Activated naive CD4-positive, alpha-beta T cell treated with anti-CD3 and anti-CD28 coated beads, Interleukin-2, amount 50 U/mL, for 72 hours (primary cell): Measurements from ENCODE around the gene IL1RAPL1. TPM values are rescaled to one million over a fixed set of nuclear protein-coding genes. Genes with fewer than 3 reads are reported as not detected.

Experiments used
- ATAC-seq, 2 donors: fragments of 150-1000 bp; cut with Tn5 transposase; 2 replicates each; pipeline ENCODE4 v1.10.0; 2021; ENCODE audit warnings: mild to moderate bottlenecking in 2 of 2, moderate library complexity in 2 of 2
- DNase-seq, 2 donors: peaks; one replicate each; pipeline ENCODE4 v3.0.0; 2021 to 2022; ENCODE audit warnings: low spot score in 2 of 2
- H3K27ac Mint-ChIP-seq, 2 donors: one replicate each; pipeline ENCODE4 v1.8.0; 2022; ENCODE audit warnings: mild to moderate bottlenecking in 2 of 2, mixed read lengths in 2 of 2
- H3K36me3 Mint-ChIP-seq, 2 donors: one replicate each; pipeline ENCODE4 v1.8.0; 2022; ENCODE audit warnings: mixed read lengths in 2 of 2
- H3K9me3 Mint-ChIP-seq, 2 donors: one replicate each; pipeline ENCODE4 v1.8.0; 2022; ENCODE audit warnings: mixed read lengths in 2 of 2
- total RNA-seq, 2 donors: library from RNA; stranded (reverse); gene quantifications; one replicate each; pipeline ENCODE4 v1.2.3, GENCODE V29; 2022

The IL1RAPL1 gene
- total RNA-seq, 2 donors from 2014 or later = not detected

GRCh38 chrX:28609003-28609402 lies 21.8 kb downstream of the IL1RAPL1 start:
- no peaks in the 10 kb centered on the region for H3K36me3 Mint-ChIP-seq
- peaks cover 4 to 9% of the 10 kb centered on the region in 2 donors for H3K9me3 Mint-ChIP-seq
- no peak for ATAC-seq
- no peak for DNase-seq
- H3K27ac Mint-ChIP-seq = no peak overlapping the region

GRCh38 chrX:28609917-28610613 lies 22.8 kb downstream of the IL1RAPL1 start:
- no peaks in the 10 kb centered on the region for H3K36me3 Mint-ChIP-seq
- H3K9me3 Mint-ChIP-seq = peaks cover 4 to 8% of the 10 kb centered on the region in 2 donors
- ATAC-seq (no peak), DNase-seq (no peak)
- H3K27ac Mint-ChIP-seq = no peak overlapping the region

DNA sequence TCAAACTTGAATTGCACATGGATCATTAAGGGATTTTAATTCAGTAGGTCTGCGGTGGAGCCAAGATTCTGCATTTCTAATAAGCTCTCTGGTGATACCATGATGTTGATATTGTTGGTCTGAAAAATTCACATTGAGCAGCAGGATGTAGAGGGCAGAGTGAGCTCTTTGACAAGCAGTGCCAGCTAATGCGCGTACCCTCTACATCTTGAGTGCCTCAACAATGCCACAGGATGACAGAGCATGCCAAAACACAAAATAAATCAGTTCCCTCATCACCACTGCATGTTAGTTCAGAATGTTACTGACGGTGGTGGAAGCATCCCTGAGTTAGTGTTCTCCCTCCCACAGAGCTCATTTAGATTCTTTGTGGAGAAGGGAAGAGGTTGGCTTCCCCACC lies 23.5 kb downstream of the IL1RAPL1 start:
- Mint-ChIP-seq H3K36me3 (no peaks in the 10 kb centered on the region), H3K27ac (no peak overlapping the region), H3K9me3 (peaks cover 0 to under 1% of the 10 kb centered on the region in 2 donors)
- DNase-seq (no peak), ATAC-seq (no peak)

GRCh38 chrX:28613558-28613957 lies 26.3 kb downstream of the IL1RAPL1 start:
- H3K36me3 Mint-ChIP-seq = no peaks in the 10 kb centered on the region
- DNase-seq (no peak), ATAC-seq (no peak)
- no peak overlapping the region for H3K27ac Mint-ChIP-seq
- H3K9me3 Mint-ChIP-seq = no peaks in the 10 kb centered on the region

DNA sequence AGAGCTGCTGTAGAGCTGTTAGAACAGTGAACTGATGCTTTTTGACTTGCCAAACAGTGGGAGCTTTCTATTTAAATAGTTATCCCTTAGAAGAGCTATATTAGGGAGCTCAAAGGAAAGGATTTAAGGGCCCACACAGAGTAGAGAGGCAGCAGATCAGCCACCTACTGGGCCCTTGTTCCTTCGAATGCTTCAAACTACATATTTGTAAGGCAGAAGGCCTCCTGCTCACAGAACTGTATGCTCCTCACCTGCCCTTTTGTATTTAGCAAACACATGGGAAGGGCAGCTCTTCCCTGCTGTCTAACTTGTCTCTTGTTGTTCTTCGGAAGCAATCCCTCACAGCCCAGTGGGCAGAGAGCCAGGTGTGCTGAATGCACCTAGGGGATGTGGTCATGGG lies 38.0 kb downstream of the IL1RAPL1 start:
- Mint-ChIP-seq H3K27ac (no peak overlapping the region), H3K36me3 (no peaks in the 10 kb centered on the region), H3K9me3 (peaks cover 0 to 3% of the 10 kb centered on the region in 2 donors)
- ATAC-seq (no peak), DNase-seq (no peak)

DNA sequence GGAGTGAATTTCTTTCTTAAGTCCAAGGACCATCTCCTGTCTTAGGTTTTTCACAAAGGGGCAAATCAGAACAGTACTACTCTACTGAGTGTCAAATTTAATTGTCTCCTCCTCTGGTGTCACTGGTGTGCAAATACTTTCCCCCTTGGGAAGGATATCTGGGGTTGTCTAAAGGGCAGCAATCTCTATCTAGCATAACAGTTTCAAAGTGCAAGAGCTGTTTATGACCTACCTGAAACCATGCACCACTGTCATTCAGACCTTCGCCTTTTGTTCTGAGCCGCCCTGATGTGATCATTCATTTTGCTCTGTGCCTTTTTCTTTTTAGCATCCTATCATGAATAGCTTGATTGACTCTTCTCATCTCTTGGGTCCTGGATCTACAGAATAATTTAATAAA lies 39.3 kb downstream of the IL1RAPL1 start:
- peaks cover 0 to 7% of the 10 kb centered on the region in 2 donors for H3K9me3 Mint-ChIP-seq
- DNase-seq (no peak), ATAC-seq (no peak)
- no peaks in the 10 kb centered on the region for H3K36me3 Mint-ChIP-seq
- H3K27ac Mint-ChIP-seq = no peak overlapping the region

DNA sequence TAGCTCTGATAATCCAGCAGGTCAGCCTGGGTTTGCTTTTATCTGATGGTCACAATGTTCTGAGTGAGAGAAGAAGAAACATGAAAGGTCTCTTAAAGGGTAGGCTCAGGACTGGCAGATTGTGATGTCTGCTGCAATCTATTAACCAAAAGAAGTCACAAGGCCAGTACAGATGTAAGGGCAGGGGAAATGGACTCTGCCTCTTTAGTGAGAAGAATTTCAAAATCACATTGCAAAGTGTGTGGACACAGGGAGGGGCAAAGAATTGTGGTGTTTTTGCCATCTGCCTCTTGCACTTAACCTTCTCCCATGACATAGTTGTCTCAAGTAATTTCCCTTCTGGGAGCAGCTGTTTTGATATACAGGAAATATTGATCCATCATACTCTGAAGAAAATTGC lies 40.9 kb downstream of the IL1RAPL1 start:
- Mint-ChIP-seq H3K9me3 (peaks cover 0 to 7% of the 10 kb centered on the region in 2 donors), H3K36me3 (no peaks in the 10 kb centered on the region), H3K27ac (no peak overlapping the region)
- DNase-seq (no peak), ATAC-seq (no peak)

DNA sequence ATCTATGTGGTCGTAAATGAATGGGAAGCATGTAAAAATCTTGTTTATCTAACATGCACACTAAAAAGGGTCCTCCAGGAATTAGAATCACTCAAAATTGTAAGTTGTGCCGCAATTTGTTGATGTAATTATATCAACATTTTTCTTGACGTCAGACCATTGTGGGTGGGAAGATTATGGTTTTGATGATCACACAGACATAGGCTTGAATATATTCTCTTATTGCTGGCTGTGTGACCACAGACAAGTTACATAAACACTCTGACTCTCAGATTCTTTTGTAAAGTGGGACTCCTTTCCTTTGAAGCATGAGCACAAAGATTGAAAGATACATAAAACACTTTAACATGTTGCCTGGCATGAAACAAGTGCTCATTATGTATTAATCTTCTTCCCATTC lies 51.5 kb downstream of the IL1RAPL1 start:
- Mint-ChIP-seq H3K9me3 (no peaks in the 10 kb centered on the region), H3K27ac (no peak overlapping the region), H3K36me3 (no peaks in the 10 kb centered on the region)
- no peak for DNase-seq
- ATAC-seq = no peak

DNA sequence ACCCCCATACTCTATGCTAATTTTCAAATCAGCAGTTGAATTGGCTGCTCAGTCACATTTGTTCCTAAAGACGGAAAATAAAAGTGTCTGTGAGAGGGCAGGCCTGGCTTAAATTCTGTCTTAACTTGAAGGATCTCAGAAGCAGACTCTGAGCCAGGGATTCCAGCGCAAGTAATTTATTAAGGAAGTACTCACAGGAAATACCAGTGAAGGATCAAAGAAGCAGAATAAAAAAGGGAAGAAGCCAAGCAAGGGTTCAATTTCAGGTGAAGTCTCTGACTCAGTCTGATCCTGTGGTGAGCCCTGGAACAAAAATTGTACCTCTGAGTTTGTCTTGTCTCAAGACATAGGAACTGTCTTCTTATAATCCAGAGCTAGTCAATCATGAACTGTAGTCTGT lies 52.2 kb downstream of the IL1RAPL1 start:
- no peaks in the 10 kb centered on the region for H3K9me3 Mint-ChIP-seq
- no peak for ATAC-seq
- H3K27ac Mint-ChIP-seq = no peak overlapping the region
- no peak for DNase-seq
- H3K36me3 Mint-ChIP-seq = no peaks in the 10 kb centered on the region

GRCh38 chrX:28649541-28649940 lies 62.3 kb downstream of the IL1RAPL1 start:
- ATAC-seq (no peak), DNase-seq (no peak)
- H3K9me3 Mint-ChIP-seq = peaks cover 0 to 6% of the 10 kb centered on the region in 2 donors
- no peaks in the 10 kb centered on the region for H3K36me3 Mint-ChIP-seq
- no peak overlapping the region for H3K27ac Mint-ChIP-seq

DNA sequence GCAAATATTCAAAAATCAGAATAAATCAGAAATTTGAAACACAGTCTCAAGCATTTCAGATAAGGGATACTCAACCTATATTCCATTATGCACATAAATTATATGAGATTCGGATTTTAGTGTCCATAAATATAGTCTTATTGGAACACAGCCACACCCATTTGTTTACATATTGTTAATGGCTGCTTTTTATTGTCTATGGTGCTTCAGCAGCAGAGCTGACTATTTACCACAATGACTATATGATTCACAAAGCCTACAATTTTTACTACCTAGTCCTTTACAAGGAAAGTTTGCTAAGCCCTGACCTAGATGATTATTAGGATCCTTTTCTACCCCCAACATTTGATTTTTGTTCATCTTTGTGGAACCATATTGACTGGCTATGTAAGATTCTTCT lies 63.9 kb downstream of the IL1RAPL1 start:
- Mint-ChIP-seq H3K27ac (no peak overlapping the region), H3K36me3 (no peaks in the 10 kb centered on the region), H3K9me3 (peaks cover 0 to 6% of the 10 kb centered on the region in 2 donors)
- DNase-seq = no peak
- no peak for ATAC-seq

- ATAC-seq (no peak), DNase-seq (no peak)
- Mint-ChIP-seq H3K9me3 (peaks cover 0 to 5% of the 10 kb centered on the region in 2 donors), H3K36me3 (no peaks in the 10 kb centered on the region), H3K27ac (no peak overlapping the region)
These were observed 72.0 kb downstream of the IL1RAPL1 start for GRCh38 chrX:28659269-28659668.

DNA sequence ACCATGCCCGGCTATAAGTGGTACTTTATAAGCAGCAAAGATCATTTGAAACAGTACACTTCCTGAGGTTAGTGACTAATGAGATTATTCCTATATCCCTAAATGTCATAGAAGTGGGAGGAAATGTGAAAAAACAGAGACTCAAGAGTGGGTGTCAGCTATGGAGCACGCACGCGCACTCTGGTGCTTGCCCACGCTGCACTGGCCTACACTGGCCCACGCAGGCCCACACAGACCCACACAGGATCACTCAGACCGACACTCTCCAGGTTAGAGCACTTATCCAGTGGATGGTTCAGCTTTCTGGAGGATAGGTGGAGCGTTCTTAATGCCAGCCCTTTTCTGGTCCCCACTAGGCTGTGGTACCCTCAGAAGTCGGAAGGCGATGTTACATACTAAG lies 78.5 kb downstream of the IL1RAPL1 start:
- DNase-seq (no peak), ATAC-seq (no peak)
- Mint-ChIP-seq H3K36me3 (no peaks in the 10 kb centered on the region), H3K27ac (no peak overlapping the region), H3K9me3 (peaks cover 0 to 9% of the 10 kb centered on the region in 2 donors)

GRCh38 chrX:28668303-28668702 lies 81.1 kb downstream of the IL1RAPL1 start:
- no peak overlapping the region for H3K27ac Mint-ChIP-seq
- H3K9me3 Mint-ChIP-seq = peaks cover 0 to 4% of the 10 kb centered on the region in 2 donors
- no peaks in the 10 kb centered on the region for H3K36me3 Mint-ChIP-seq
- no peak for ATAC-seq
- no peak for DNase-seq

GRCh38 chrX:28668957-28669356 lies 81.7 kb downstream of the IL1RAPL1 start:
- Mint-ChIP-seq H3K9me3 (peaks cover 0 to 4% of the 10 kb centered on the region in 2 donors), H3K36me3 (no peaks in the 10 kb centered on the region), H3K27ac (no peak overlapping the region)
- ATAC-seq = no peak
- DNase-seq = no peak

GRCh38 chrX:28670074-28670473 lies 82.8 kb downstream of the IL1RAPL1 start:
- Mint-ChIP-seq H3K36me3 (no peaks in the 10 kb centered on the region), H3K9me3 (peaks cover 0 to 4% of the 10 kb centered on the region in 2 donors), H3K27ac (no peak overlapping the region)
- ATAC-seq (no peak), DNase-seq (no peak)

DNA sequence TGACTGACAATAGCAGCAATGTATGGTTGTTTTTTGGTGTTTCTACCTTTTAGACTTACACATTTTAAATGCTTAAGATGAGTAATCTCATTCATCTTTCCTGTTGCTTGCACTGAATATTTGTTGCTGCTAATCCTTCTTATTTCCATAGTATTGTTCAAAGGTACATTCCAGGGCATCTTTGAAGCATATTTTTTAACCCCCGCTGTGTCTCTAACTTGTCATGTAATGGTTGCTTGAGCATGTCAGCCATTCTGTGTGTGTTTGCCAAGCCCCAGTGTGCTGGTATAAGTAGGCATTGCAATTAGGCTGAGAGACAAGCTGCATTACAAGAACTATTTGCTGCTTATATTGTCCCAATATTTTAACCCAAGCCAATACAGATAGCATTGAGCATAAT lies 87.9 kb downstream of the IL1RAPL1 start:
- no peak overlapping the region for H3K27ac Mint-ChIP-seq
- H3K9me3 Mint-ChIP-seq = no peaks in the 10 kb centered on the region
- DNase-seq = no peak
- no peak for ATAC-seq
- H3K36me3 Mint-ChIP-seq = no peaks in the 10 kb centered on the region

GRCh38 chrX:28693101-28693500 lies 105.9 kb downstream of the IL1RAPL1 start:
- Mint-ChIP-seq H3K36me3 (no peaks in the 10 kb centered on the region), H3K9me3 (peaks cover 4 to 8% of the 10 kb centered on the region in 2 donors), H3K27ac (no peak overlapping the region)
- no peak for ATAC-seq
- DNase-seq = no peak
